ENCODE data around the gene DNAJC15.
"Not testable (repeated sequence)": the region's sequence is repeated elsewhere in the genome, so short reads cannot be mapped to it uniquely, and the experiment has no call there.

DNAJC15 gene

GRCh38 chr13:43054803-43055802, 31.7 kb downstream of the DNAJC15 start:
- H3K27me3 ChIP-seq (ENCODE audit: insufficient read depth, poor library complexity, severe bottlenecking) = no peaks in the 10 kb centered on the region
- DNase-seq (ENCODE audit: low spot score) = no peak
- H3K36me3 ChIP-seq (ENCODE audit: low read depth) = no peaks in the 10 kb centered on the region
- peak overlapping the region; percentile 53 for H3K27ac ChIP-seq (ENCODE audit: poor library complexity, severe bottlenecking)
- H3K9me3 ChIP-seq (ENCODE audit: severe bottlenecking) = no peaks in the 10 kb centered on the region
- no peak for TF ChIP-seq CTCF (IDR thresholded peaks at IDR 0.05; ENCODE audit: poor library complexity, severe bottlenecking)
- ATAC-seq (ENCODE audit: low read depth) = peak; percentile 34; the same call in 1 of the 3 replicates
- H3K4me3 ChIP-seq (ENCODE audit: severe bottlenecking) = peak overlapping the region; percentile 20
- H3K4me1 ChIP-seq (ENCODE audit: insufficient read depth, poor library complexity, severe bottlenecking) = peaks cover 20% of the 10 kb centered on the region

- H3K9me3 ChIP-seq (ENCODE audit: severe bottlenecking) = no peaks in the 10 kb centered on the region
- no peak for TF ChIP-seq CTCF (IDR thresholded peaks at IDR 0.05; ENCODE audit: poor library complexity, severe bottlenecking)
- H3K36me3 ChIP-seq (ENCODE audit: low read depth) = no peaks in the 10 kb centered on the region
- H3K4me1 ChIP-seq (ENCODE audit: insufficient read depth, poor library complexity, severe bottlenecking) = peaks cover 20% of the 10 kb centered on the region
- ATAC-seq (ENCODE audit: low read depth) = no peak; the same call in 1 of the 3 replicates
- no peak overlapping the region for H3K4me3 ChIP-seq (ENCODE audit: severe bottlenecking)
- peak overlapping the region; percentile 49 for H3K27ac ChIP-seq (ENCODE audit: poor library complexity, severe bottlenecking)
- DNase-seq (ENCODE audit: low spot score) = no peak
- no peaks in the 10 kb centered on the region for H3K27me3 ChIP-seq (ENCODE audit: insufficient read depth, poor library complexity, severe bottlenecking)
Observed at GRCh38 chr13:43057653-43058317, 34.4 kb downstream of the DNAJC15 start.

DNA sequence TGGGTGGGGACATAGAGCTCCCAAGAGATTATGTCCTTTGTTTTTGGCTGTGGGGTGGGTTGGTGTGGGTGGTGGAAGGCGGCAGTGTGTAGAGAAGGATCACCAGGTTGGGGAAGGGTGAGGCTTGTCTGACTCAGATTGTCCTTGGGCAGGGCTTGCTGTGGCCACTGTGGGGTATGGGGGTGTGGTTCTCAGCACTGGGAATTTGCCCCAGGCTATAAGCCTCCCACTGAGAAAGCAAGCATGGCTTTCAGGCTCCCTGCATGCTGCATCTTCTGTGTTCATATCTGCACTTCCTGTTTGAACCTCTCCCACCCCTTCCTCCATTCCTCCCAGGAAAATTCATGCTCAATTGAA, 34.9 kb downstream of the DNAJC15 start:
- no peaks in the 10 kb centered on the region for H3K27me3 ChIP-seq (ENCODE audit: insufficient read depth, poor library complexity, severe bottlenecking)
- peak; percentile 87 for DNase-seq (ENCODE audit: low spot score)
- H3K4me1 ChIP-seq (ENCODE audit: insufficient read depth, poor library complexity, severe bottlenecking) = peaks cover 20% of the 10 kb centered on the region
- TF ChIP-seq CTCF (IDR thresholded peaks at IDR 0.05; ENCODE audit: poor library complexity, severe bottlenecking) = no peak
- ATAC-seq (ENCODE audit: low read depth) = peak; percentile 98
- H3K4me3 ChIP-seq (ENCODE audit: severe bottlenecking) = no peak overlapping the region
- no peaks in the 10 kb centered on the region for H3K9me3 ChIP-seq (ENCODE audit: severe bottlenecking)
- peak overlapping the region; percentile 49 for H3K27ac ChIP-seq (ENCODE audit: poor library complexity, severe bottlenecking)
- H3K36me3 ChIP-seq (ENCODE audit: low read depth) = no peaks in the 10 kb centered on the region

DNA sequence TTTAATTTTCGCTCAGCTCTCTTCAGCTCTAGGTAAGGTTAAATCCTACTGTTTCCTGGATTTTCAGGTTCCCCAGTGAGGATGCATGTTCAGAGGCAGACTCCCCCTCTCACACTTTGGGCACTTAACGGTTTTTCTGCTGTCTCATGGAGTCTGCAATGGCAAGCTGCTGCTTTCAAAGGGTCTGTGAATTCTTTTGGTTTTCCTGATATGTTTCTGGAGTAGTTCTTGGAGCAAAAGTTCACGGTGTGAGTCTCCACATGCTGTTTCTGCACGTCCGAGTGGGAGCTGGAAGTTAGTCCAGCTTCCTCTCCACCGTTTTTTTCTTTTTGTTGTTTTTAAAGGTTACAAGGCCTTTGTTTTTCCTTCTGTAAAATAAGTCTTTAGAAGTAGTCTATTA, 35.4 kb downstream of the DNAJC15 start:
- Histone ChIP-seq H3K36me3 (ENCODE audit: low read depth) (no peaks in the 10 kb centered on the region), H3K4me1 (ENCODE audit: insufficient read depth, poor library complexity, severe bottlenecking) (peaks cover 20% of the 10 kb centered on the region), H3K27me3 (ENCODE audit: insufficient read depth, poor library complexity, severe bottlenecking) (no peaks in the 10 kb centered on the region), H3K9me3 (ENCODE audit: severe bottlenecking) (no peaks in the 10 kb centered on the region), H3K27ac (ENCODE audit: poor library complexity, severe bottlenecking) (peak overlapping the region; percentile 49), H3K4me3 (ENCODE audit: severe bottlenecking) (no peak overlapping the region)
- no peak for DNase-seq (ENCODE audit: low spot score)
- ATAC-seq (ENCODE audit: low read depth) = no peak
- no peak for TF ChIP-seq CTCF (IDR thresholded peaks at IDR 0.05; ENCODE audit: poor library complexity, severe bottlenecking)

DNA sequence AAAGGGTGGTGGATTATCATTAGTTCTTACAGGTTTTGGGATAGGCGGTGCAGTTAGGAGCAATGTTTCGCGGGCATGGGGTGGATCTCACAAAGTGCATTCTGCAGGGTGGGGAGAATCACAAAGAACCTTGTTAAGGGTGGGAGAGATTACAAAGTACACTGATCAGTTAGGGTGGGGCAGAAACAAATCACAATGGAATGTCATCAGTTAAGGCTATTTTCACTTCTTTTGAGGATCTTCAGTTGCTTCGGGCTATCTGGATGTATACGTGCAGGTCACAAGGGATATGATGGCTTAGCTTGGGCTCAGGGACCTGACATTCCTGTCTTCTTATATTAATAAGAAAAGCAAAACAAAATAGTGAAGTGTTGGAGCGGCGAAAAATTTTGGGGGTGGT, 36.4 kb downstream of the DNAJC15 start:
- H3K4me3 ChIP-seq (ENCODE audit: severe bottlenecking) = not testable (repeated sequence)

DNA sequence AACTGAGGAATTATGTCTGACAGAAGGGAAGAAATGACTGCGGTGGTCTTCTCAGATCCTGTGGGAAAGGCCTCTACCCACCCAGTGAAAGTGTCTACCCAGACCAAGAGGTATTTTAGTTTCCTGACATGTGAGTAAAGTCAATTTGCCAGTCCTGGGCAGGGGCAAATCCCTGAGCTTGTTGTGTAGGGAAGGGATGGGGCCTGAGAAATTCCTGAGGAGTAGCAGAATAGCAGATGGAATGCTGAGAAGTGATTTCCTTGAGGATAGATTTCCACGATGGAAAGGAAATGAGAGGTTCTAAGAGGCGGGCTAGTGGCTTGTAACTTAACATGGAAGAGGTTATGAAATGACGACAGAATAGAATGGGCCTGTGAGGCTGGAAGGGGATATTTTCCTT, 37.4 kb downstream of the DNAJC15 start:
- H3K27me3 ChIP-seq (ENCODE audit: insufficient read depth, poor library complexity, severe bottlenecking); H3K9me3 ChIP-seq (ENCODE audit: severe bottlenecking); ATAC-seq (ENCODE audit: low read depth); H3K4me1 ChIP-seq (ENCODE audit: insufficient read depth, poor library complexity, severe bottlenecking); DNase-seq (ENCODE audit: low spot score); H3K27ac ChIP-seq (ENCODE audit: poor library complexity, severe bottlenecking); H3K36me3 ChIP-seq (ENCODE audit: low read depth); H3K4me3 ChIP-seq (ENCODE audit: severe bottlenecking): not testable (repeated sequence)

More for the DNA sequence above, 36.4 kb downstream of the DNAJC15 start:
- not testable (repeated sequence) for H3K27ac ChIP-seq (ENCODE audit: poor library complexity, severe bottlenecking); ATAC-seq (ENCODE audit: low read depth); DNase-seq (ENCODE audit: low spot score); H3K27me3 ChIP-seq (ENCODE audit: insufficient read depth, poor library complexity, severe bottlenecking); H3K36me3 ChIP-seq (ENCODE audit: low read depth); H3K9me3 ChIP-seq (ENCODE audit: severe bottlenecking)
- H3K4me1 ChIP-seq (ENCODE audit: insufficient read depth, poor library complexity, severe bottlenecking) = peaks cover 12% of the 10 kb centered on the region

All from RWPE2 (cell line).